Retinal pigment epithelial cell (primary cell): ENCODE measurements around the gene MAK.
"Not testable (repeated sequence)": the region's sequence is repeated elsewhere in the genome, so short reads cannot be mapped to it uniquely, and the experiment has no call there.

Source experiments
- DNase-seq: peaks from one replicate; pipeline ENCODE4 v3.0.0-alpha.2; 2010; ENCODE audit warnings: low read depth
- H3K4me3 ChIP-seq: 2 replicates; pipeline ENCODE4 v1.5.1; 2011; ENCODE audit warnings: mild to moderate bottlenecking, low read length, control low read depth, moderate library complexity
- TF ChIP-seq, protein P1 (sequence below): conservative IDR thresholded peaks from 2 replicates; pipeline ENCODE4 v1.5.1; 2011; ENCODE audit warnings: low read depth, low read length, control low read depth, inconsistent platforms

MAK gene

DNA sequence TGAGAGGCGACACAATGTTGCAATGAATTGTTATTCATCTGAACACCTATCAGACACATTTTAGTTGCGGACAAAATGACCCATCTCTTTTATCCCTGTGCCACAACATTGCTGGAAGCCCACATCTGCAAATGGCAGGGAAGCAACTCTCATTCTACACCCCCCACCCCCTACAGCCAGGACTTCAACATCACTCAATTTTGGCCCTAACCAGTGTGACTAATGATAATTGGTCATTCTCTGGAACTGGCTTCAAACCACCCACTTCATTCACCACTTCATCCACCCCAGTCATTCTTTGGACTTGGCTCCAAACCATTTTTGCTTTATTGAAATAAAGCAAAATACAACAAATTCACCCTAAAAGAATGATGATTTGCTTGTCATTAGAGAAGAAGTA lies 42.0 kb upstream of the MAK start:
- no peak overlapping the region for H3K4me3 ChIP-seq
- no peak for DNase-seq
- TF ChIP-seq, protein P1, sequence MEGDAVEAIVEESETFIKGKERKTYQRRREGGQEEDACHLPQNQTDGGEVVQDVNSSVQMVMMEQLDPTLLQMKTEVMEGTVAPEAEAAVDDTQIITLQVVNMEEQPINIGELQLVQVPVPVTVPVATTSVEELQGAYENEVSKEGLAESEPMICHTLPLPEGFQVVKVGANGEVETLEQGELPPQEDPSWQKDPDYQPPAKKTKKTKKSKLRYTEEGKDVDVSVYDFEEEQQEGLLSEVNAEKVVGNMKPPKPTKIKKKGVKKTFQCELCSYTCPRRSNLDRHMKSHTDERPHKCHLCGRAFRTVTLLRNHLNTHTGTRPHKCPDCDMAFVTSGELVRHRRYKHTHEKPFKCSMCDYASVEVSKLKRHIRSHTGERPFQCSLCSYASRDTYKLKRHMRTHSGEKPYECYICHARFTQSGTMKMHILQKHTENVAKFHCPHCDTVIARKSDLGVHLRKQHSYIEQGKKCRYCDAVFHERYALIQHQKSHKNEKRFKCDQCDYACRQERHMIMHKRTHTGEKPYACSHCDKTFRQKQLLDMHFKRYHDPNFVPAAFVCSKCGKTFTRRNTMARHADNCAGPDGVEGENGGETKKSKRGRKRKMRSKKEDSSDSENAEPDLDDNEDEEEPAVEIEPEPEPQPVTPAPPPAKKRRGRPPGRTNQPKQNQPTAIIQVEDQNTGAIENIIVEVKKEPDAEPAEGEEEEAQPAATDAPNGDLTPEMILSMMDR: no peak

DNA sequence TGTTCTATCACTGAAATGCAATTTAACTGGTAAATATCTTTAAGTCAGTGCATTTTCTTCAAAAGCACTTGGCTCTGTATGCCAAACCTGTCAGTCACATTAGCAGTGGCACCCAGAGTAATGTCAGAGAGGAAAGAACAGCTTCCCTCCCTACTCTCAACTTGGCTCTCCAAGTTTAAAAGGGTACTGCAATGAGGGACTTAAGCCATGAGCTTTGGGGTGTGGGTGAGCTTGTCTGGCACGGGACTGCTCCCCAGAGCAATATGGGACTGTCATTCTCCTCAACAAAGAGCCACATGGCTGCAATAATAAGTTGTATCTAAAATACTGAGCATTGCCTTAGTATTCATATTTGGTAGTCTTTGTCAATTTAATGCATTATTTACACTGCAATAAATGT lies 39.5 kb upstream of the MAK start:
- H3K4me3 ChIP-seq: no peak overlapping the region
- TF ChIP-seq, protein P1: no peak
- no peak for DNase-seq

DNA sequence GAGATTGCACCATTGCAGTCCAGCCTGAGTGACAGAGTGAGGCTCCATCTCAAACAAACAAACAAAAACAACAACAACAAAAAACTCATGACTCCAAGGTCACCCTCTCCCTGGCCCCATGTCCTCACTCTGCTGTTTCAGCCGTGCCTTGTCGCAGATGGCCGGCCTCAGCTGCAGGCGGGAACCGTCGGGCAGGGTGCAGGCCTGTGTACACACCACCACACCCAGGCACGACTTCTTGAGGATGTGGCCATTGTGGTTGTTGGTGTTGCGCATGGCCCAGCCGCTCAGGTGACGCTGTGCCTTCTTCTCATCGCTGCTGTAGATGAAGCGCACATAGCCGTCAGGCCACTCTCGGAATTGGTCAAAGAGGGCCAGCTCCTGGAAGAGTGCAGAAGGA lies 38.7 kb upstream of the MAK start:
- no peak for DNase-seq
- TF ChIP-seq, protein P1: no peak
- H3K4me3 ChIP-seq: no peak overlapping the region

DNA sequence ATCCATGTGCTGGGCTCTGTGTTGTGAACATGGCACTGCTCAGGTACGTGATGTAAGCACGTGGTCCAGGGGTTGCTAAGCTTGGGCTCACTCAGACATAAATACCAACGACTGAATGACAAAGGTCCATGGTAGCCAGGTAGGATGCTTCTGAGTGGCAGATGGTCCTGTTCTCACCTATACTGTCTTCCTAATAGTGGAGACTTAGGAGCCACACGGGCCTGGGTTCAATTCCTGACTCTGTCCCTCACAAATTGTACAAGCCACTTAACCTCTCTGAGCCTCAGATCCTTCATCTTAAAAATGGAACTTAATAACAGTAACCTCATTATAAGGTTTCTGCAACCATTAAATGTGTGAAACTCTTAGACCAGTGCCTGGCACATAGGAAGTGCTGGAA lies 36.7 kb upstream of the MAK start:
- no peak overlapping the region for H3K4me3 ChIP-seq
- no peak for DNase-seq
- TF ChIP-seq, protein P1: no peak

DNA sequence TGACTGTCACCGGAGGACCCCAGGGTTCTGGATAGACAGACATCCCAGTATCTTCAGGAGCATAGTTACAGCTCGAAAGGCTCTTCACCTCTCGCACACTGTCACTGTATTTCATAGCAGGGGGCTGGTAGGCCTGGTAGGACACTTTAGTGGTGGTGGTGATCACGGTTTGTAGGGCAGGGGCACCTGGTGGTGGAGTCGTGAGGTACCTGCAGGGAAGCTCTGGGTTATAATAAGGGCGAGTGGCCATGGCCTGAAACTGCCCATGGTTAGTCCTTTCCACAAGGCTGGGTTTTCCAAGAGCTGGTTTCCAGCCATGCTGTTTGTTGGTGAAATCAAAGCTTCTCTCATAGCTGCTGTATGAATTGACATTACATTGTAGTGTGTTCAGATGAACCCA lies 35.9 kb upstream of the MAK start:
- TF ChIP-seq, protein P1: no peak
- DNase-seq: no peak
- no peak overlapping the region for H3K4me3 ChIP-seq

DNA sequence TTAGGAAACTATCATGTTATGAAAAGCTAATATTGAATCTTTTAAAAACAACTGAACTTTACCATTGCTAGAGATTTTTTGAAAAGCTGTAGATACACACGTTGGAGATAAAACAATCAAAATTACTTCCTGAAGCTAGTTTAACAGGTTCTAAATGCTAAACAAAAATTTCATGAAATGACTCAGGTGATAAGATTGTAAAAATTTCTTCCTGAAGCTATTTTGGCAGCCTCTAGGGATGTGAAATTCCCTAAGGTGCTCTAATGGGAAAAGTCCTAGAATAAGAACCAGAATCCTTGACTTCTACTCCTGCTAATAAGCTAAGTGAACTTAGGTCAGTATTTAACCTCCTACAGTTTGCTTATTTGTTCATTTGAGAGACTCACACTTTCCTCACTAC lies 35.0 kb upstream of the MAK start:
- H3K4me3 ChIP-seq: no peak overlapping the region

DNA sequence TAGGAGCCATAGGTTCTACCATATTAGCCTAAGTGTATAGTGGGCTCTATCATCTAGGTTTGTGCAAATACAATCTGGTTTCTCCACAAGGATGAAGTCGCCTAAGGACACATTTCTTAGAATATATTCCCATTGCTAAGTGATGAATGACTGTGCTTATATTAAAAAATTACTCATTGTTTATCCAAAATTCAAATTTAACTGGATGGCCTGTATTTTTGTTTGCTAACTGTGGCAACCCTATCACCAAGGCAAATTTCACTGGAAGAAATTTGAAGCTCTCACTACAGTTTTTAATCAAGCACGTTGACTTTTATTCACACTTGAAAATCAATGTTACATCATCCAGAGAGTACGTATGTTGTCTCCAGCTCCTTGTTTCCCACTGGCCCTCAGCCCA lies 29.6 kb upstream of the MAK start:
- H3K4me3 ChIP-seq: no peak overlapping the region
- no peak for DNase-seq
- TF ChIP-seq, protein P1: no peak

More for the DNA sequence above, 35.0 kb upstream of the MAK start:
- no peak for DNase-seq
- TF ChIP-seq, protein P1: no peak

DNA sequence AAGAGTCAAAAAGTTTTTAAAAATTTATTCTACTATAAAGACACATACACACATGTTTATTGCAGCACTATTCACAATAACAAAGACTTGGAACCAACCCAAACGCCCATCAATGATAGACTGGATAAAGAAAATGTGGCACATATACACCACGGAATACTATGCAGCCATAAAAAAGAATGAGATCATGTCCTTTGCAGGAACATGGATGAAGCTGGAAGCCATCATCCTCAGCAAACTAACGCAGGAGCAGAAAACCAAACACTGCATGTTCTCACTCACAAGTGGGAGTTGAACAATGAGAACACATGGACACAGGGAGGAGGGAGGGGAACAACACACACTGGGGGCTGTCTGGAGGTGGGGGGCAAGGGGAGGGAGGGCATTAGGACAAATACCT lies 28.4 kb upstream of the MAK start:
- not testable (repeated sequence) for H3K4me3 ChIP-seq, DNase-seq

DNA sequence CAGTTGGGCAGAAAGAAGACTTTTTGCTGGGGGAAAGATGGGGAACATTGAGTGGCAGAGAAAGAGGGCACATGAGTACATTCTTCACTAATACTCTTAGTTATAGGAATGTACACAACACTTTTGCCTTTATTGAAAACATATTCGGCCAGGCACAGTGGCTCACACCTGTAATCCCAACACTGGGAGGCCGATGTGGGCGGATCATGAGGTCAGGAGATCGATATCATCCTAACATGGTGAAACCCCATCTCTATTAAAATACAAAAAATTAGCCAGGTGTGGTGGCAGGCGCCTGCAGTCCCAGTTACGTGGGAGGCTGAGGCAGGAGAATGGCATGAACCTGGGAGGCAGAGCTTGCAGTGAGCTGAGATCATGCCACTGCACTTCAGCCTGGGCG lies 24.7 kb upstream of the MAK start:
- H3K4me3 ChIP-seq, DNase-seq: not testable (repeated sequence)
